ENCODE data around the gene IGF1R.
"Not testable (repeated sequence)": the region's sequence is repeated elsewhere in the genome, so short reads cannot be mapped to it uniquely, and the experiment has no call there.

Gene IGF1R

GRCh38 chr15:98647774-98648653 is at the start of gene IGF1R:
TSS of gene IGF1R (plus strand) at chr15:98648539. CDS start at chr15:98649582, 1,043 bp downstream.
- DNase-seq: peak; percentile 82
- H3K4me1 Mint-ChIP-seq: peaks cover 12 to 30% of the 10 kb centered on the region in 2 donors
- peak; percentile 66 to 74 for ATAC-seq (replicated peaks)
- H3K27me3 Mint-ChIP-seq: peaks cover 23 to 34% of the 10 kb centered on the region in 2 donors
- H3K36me3 Mint-ChIP-seq: peaks cover 0 to 6% of the 10 kb centered on the region in 2 donors
- peak within 1 kb of the TSS; percentile 96 for H3K27ac Mint-ChIP-seq
- H3K4me3 Mint-ChIP-seq: peak within 1 kb of the TSS; percentile 88 to 92
- H3K9me3 Mint-ChIP-seq: no peaks in the 10 kb centered on the region

GRCh38 chr15:98599909-98600691 is 48.2 kb upstream of the IGF1R start:
- peak; percentile 89 for ATAC-seq (replicated peaks)
- Mint-ChIP-seq H3K27ac (peak overlapping the region; percentile 97), H3K9me3 (no peaks in the 10 kb centered on the region), H3K4me1 (peaks cover 6 to 10% of the 10 kb centered on the region in 2 donors), H3K4me3 (peak overlapping the region; percentile 84 to 99), H3K36me3 (no peaks in the 10 kb centered on the region), H3K27me3 (peaks cover 3 to 8% of the 10 kb centered on the region in 2 donors)
- DNase-seq: peak; percentile 16

GRCh38 chr15:98604983-98605382 is 43.4 kb upstream of the IGF1R start:
- Mint-ChIP-seq H3K27ac (no peak overlapping the region), H3K9me3 (no peaks in the 10 kb centered on the region), H3K4me3 (no peak overlapping the region), H3K27me3 (peaks cover 5 to 7% of the 10 kb centered on the region in 2 donors), H3K4me1 (peaks cover 4 to 6% of the 10 kb centered on the region in 2 donors), H3K36me3 (no peaks in the 10 kb centered on the region)
- no peak for ATAC-seq (replicated peaks)
- DNase-seq: no peak

GRCh38 chr15:98609144-98609852 is 39.0 kb upstream of the IGF1R start:
- Mint-ChIP-seq H3K4me3 (no peak overlapping the region), H3K27ac (no peak overlapping the region), H3K27me3 (peaks cover 6 to 10% of the 10 kb centered on the region in 2 donors), H3K4me1 (no peaks in the 10 kb centered on the region), H3K9me3 (no peaks in the 10 kb centered on the region), H3K36me3 (no peaks in the 10 kb centered on the region)
- ATAC-seq (replicated peaks) (no peak), DNase-seq (no peak)

GRCh38 chr15:98610991-98611390 is 37.3 kb upstream of the IGF1R start:
- DNase-seq (no peak), ATAC-seq (replicated peaks) (no peak)
- Mint-ChIP-seq H3K36me3 (no peaks in the 10 kb centered on the region), H3K9me3 (no peaks in the 10 kb centered on the region), H3K4me1 (no peaks in the 10 kb centered on the region), H3K27ac (peak overlapping the region; percentile 31), H3K4me3 (no peak overlapping the region), H3K27me3 (peaks cover 9 to 16% of the 10 kb centered on the region in 2 donors)

- no peak overlapping the region for H3K27ac Mint-ChIP-seq
- no peaks in the 10 kb centered on the region for H3K4me1 Mint-ChIP-seq
- H3K27me3 Mint-ChIP-seq: peaks cover 14 to 22% of the 10 kb centered on the region in 2 donors
- no peaks in the 10 kb centered on the region for H3K36me3 Mint-ChIP-seq
- H3K9me3 Mint-ChIP-seq: no peaks in the 10 kb centered on the region
- H3K4me3 Mint-ChIP-seq: no peak overlapping the region
- no peak for DNase-seq
- no peak for ATAC-seq (replicated peaks)
Measured at GRCh38 chr15:98611808-98612207, 36.5 kb upstream of the IGF1R start.

- Mint-ChIP-seq H3K9me3 (no peaks in the 10 kb centered on the region), H3K36me3 (no peaks in the 10 kb centered on the region), H3K27me3 (peaks cover 19 to 22% of the 10 kb centered on the region in 2 donors), H3K4me1 (no peaks in the 10 kb centered on the region), H3K4me3 (no peak overlapping the region), H3K27ac (no peak overlapping the region)
- DNase-seq (no peak), ATAC-seq (replicated peaks) (no peak)
Measured at GRCh38 chr15:98612490-98613110, 35.7 kb upstream of the IGF1R start.

GRCh38 chr15:98614681-98615080 is 33.7 kb upstream of the IGF1R start:
- Mint-ChIP-seq H3K4me3 (no peak overlapping the region), H3K27me3 (peaks cover 21 to 28% of the 10 kb centered on the region in 2 donors), H3K4me1 (no peaks in the 10 kb centered on the region), H3K9me3 (no peaks in the 10 kb centered on the region), H3K36me3 (no peaks in the 10 kb centered on the region), H3K27ac (no peak overlapping the region)
- no peak for ATAC-seq (replicated peaks)
- DNase-seq: no peak

GRCh38 chr15:98616397-98616796 is 31.9 kb upstream of the IGF1R start:
- H3K4me1 Mint-ChIP-seq: no peaks in the 10 kb centered on the region
- H3K9me3 Mint-ChIP-seq: no peaks in the 10 kb centered on the region
- H3K36me3 Mint-ChIP-seq: no peaks in the 10 kb centered on the region
- peaks cover 30 to 35% of the 10 kb centered on the region in 2 donors for H3K27me3 Mint-ChIP-seq
- H3K4me3 Mint-ChIP-seq: no peak overlapping the region
- DNase-seq (no peak), ATAC-seq (replicated peaks) (no peak)
- no peak overlapping the region for H3K27ac Mint-ChIP-seq

- H3K4me3 Mint-ChIP-seq: no peak overlapping the region
- ATAC-seq (replicated peaks) (no peak), DNase-seq (no peak)
- H3K27ac Mint-ChIP-seq: no peak overlapping the region
- no peaks in the 10 kb centered on the region for H3K36me3 Mint-ChIP-seq
- peaks cover 30 to 35% of the 10 kb centered on the region in 2 donors for H3K27me3 Mint-ChIP-seq
- no peaks in the 10 kb centered on the region for H3K9me3 Mint-ChIP-seq
- no peaks in the 10 kb centered on the region for H3K4me1 Mint-ChIP-seq
Measured at GRCh38 chr15:98617328-98617980, 30.9 kb upstream of the IGF1R start.

- peaks cover 30 to 39% of the 10 kb centered on the region in 2 donors for H3K27me3 Mint-ChIP-seq
- H3K9me3 Mint-ChIP-seq; H3K27ac Mint-ChIP-seq; DNase-seq; H3K36me3 Mint-ChIP-seq; H3K4me3 Mint-ChIP-seq; ATAC-seq (replicated peaks); H3K4me1 Mint-ChIP-seq: not testable (repeated sequence)
Measured at GRCh38 chr15:98618576-98618975, 29.8 kb upstream of the IGF1R start.

- ATAC-seq (replicated peaks): no peak
- H3K36me3 Mint-ChIP-seq: no peaks in the 10 kb centered on the region
- peaks cover 33 to 39% of the 10 kb centered on the region in 2 donors for H3K27me3 Mint-ChIP-seq
Measured at GRCh38 chr15:98620020-98620419, 28.3 kb upstream of the IGF1R start.

GRCh38 chr15:98621021-98621420 is 27.3 kb upstream of the IGF1R start:
- H3K4me3 Mint-ChIP-seq: no peak overlapping the region
- no peaks in the 10 kb centered on the region for H3K9me3 Mint-ChIP-seq
- H3K27ac Mint-ChIP-seq: no peak overlapping the region
- no peaks in the 10 kb centered on the region for H3K4me1 Mint-ChIP-seq
- no peaks in the 10 kb centered on the region for H3K36me3 Mint-ChIP-seq
- DNase-seq (no peak), ATAC-seq (replicated peaks) (no peak)
- H3K27me3 Mint-ChIP-seq: peaks cover 29 to 33% of the 10 kb centered on the region in 2 donors

More at GRCh38 chr15:98620020-98620419, 28.3 kb upstream of the IGF1R start:
- H3K4me1 Mint-ChIP-seq: no peaks in the 10 kb centered on the region
- DNase-seq: no peak
- H3K27ac Mint-ChIP-seq: no peak overlapping the region
- no peak overlapping the region for H3K4me3 Mint-ChIP-seq
- H3K9me3 Mint-ChIP-seq: no peaks in the 10 kb centered on the region

All from stimulated activated naive B cell treated with anti-CD40 and anti-IgM and Interleukin-4, amounts not matched to agents 10 μg/mL and 1 μg/mL and 100 μg/mL, for 72 hours (primary cell).